ENCODE measurements around the gene NUDT14. TPM values are rescaled to one million over a fixed set of nuclear protein-coding genes. Genes with fewer than 3 reads are reported as not detected.

NUDT14 gene
- total RNA-seq, 6 donors from 2014 or later: 17.9 to 87.5 (median 54.9) TPM

GRCh38 chr14:105182296-105183020 is 1.3 kb upstream of the NUDT14 start:
- TF ChIP-seq POLR2AphosphoS5 (IDR thresholded peaks at IDR 0.05): peak in 1 of 2 donors; percentile 10
- no peak for TF ChIP-seq EP300 (IDR thresholded peaks at IDR 0.05)
- Histone ChIP-seq H3K4me3 (no peak overlapping the region), H3K27ac (peak overlapping the region; percentile 53 to 89 (median 64)), H3K9me3 (no peaks in the 10 kb centered on the region), H3K4me1 (peaks cover 20 to 33% (median 26%) of the 10 kb centered on the region in 4 donors), H3K27me3 (no peaks in the 10 kb centered on the region), H3K36me3 (no peaks in the 10 kb centered on the region)
- WGBS, 2 donors: 63% methylated on average over 20 of the region's 25 CpGs; no CpG with 5 or more reads in 1 of the 2 donors
- DNase-seq: peak in 1 of 2 donors; percentile 65
- ATAC-seq (ENCODE audit: low FRiP score in 2 of 2): peak in 1 of 2 donors; percentile 2

DNA sequence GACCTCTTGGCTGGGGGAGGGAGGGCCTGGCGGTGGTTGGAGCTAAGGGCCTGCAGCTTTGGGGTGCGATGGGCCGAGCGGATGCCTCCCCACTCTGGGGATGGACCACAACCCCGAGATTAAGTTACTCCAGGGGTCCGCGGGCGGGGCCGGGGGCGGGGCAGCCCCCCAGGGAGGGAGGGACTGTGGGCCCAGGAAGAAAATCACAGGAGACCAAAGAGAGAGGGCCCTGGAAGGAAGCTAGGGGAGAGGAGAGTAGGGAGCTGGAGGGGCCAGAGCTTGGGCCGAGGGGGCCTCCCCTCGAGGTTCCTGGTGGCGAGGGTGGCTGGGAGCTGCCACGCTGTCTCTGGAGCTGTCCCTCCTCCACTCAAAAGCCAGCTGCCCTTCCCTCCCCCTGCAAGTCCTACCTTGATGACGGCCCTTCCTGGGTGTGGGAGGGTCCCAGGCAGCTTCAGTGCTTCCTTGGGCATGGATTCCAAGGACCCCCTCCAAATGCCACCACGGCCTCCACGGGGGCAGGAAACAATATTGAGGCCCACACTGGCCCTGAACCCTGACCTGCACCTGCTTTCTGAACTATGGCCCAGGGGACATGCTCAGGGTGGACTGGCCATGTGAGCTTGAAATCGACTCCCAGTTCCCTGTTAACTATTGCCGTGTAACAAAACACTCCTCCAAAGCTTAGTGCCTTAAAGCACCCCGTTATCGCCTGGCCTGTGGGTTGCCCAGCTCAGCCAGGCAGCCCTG is 610 bp upstream of the NUDT14 start:
- 46 to 60% methylated on average over 13 to 19 of the region's 21 CpGs for WGBS, 2 donors
- H3K4me3 ChIP-seq: peak overlapping the region in 3 of 4 donors; percentile 63 to 74 (median 64)
- no peak for TF ChIP-seq POLR2A (IDR thresholded peaks at IDR 0.05)
- TF ChIP-seq CTCF (IDR thresholded peaks at IDR 0.05): no peak
- no peak for TF ChIP-seq POLR2AphosphoS5 (IDR thresholded peaks at IDR 0.05)
- TF ChIP-seq EP300 (IDR thresholded peaks at IDR 0.05): no peak
- H3K36me3 ChIP-seq: no peaks in the 10 kb centered on the region
- no peaks in the 10 kb centered on the region for H3K27me3 ChIP-seq
- no peaks in the 10 kb centered on the region for H3K9me3 ChIP-seq
- H3K27ac ChIP-seq: peak overlapping the region; percentile 53 to 89 (median 64)
- ATAC-seq (ENCODE audit: low FRiP score in 2 of 2) (no peak), DNase-seq (no peak)
- peaks cover 20 to 35% (median 25%) of the 10 kb centered on the region in 4 donors for H3K4me1 ChIP-seq

- Histone ChIP-seq H3K27ac (no peak overlapping the region), H3K36me3 (no peaks in the 10 kb centered on the region), H3K4me3 (no peak overlapping the region), H3K27me3 (no peaks in the 10 kb centered on the region), H3K9me3 (no peaks in the 10 kb centered on the region), H3K4me1 (peaks cover 32 to 51% (median 37%) of the 10 kb centered on the region in 4 donors)
- DNase-seq (peak in 1 of 2 donors; percentile 79), ATAC-seq (ENCODE audit: low FRiP score in 2 of 2) (no peak)
- WGBS, 2 donors: 85 to 90% methylated on average over 3 to 13 of the region's 13 CpGs
- TF ChIP-seq EP300 (IDR thresholded peaks at IDR 0.05) (no peak), CTCF (IDR thresholded peaks at IDR 0.05) (no peak), POLR2AphosphoS5 (IDR thresholded peaks at IDR 0.05) (no peak), POLR2A (IDR thresholded peaks at IDR 0.05) (no peak)
Observed at GRCh38 chr14:105179191-105179590, 1.9 kb downstream of the NUDT14 start.

GRCh38 chr14:105178868-105179140 is 2.3 kb downstream of the NUDT14 start:
- TF ChIP-seq CTCF (IDR thresholded peaks at IDR 0.05) (no peak), EP300 (IDR thresholded peaks at IDR 0.05) (no peak), POLR2A (IDR thresholded peaks at IDR 0.05) (no peak), POLR2AphosphoS5 (IDR thresholded peaks at IDR 0.05) (no peak)
- peaks cover 35 to 55% (median 40%) of the 10 kb centered on the region in 4 donors for H3K4me1 ChIP-seq
- no peak overlapping the region for H3K27ac ChIP-seq
- H3K4me3 ChIP-seq: no peak overlapping the region
- no peaks in the 10 kb centered on the region for H3K9me3 ChIP-seq
- H3K36me3 ChIP-seq: no peaks in the 10 kb centered on the region
- DNase-seq (peak in 1 of 2 donors; percentile 76), ATAC-seq (ENCODE audit: low FRiP score in 2 of 2) (no peak)
- 89 to 93% methylated on average over 3 to 11 of the region's 11 CpGs for WGBS, 2 donors
- no peaks in the 10 kb centered on the region for H3K27me3 ChIP-seq

- TF ChIP-seq POLR2A (IDR thresholded peaks at IDR 0.05) (no peak), POLR2AphosphoS5 (IDR thresholded peaks at IDR 0.05) (no peak), CTCF (IDR thresholded peaks at IDR 0.05) (no peak), EP300 (IDR thresholded peaks at IDR 0.05) (no peak)
- Histone ChIP-seq H3K4me3 (no peak overlapping the region), H3K27ac (no peak overlapping the region), H3K27me3 (no peaks in the 10 kb centered on the region), H3K36me3 (no peaks in the 10 kb centered on the region), H3K9me3 (no peaks in the 10 kb centered on the region), H3K4me1 (peaks cover 35 to 55% (median 41%) of the 10 kb centered on the region in 4 donors)
- DNase-seq (peak in 1 of 2 donors; percentile 67), ATAC-seq (ENCODE audit: low FRiP score in 2 of 2) (no peak)
- WGBS, 2 donors: 90% methylated on average over 15 of the region's 19 CpGs
Observed at GRCh38 chr14:105178069-105178867, 2.8 kb downstream of the NUDT14 start.
